Endothelial cell of umbilical vein (primary cell): Measurements from ENCODE around the gene MIA. TPM values are rescaled to one million over a fixed set of nuclear protein-coding genes. Genes with fewer than 3 reads are reported as not detected.

Experiments used
- BruUV-seq: library from RNA; stranded (reverse); fragments of 400-500 nt; replicated peaks from 2 replicates; lab custom pipeline; 2021; lab: Mats Ljungman, UMichigan
- CTCF ChIA-PET: fragments of 300-600, 350-600 bp; sonication (Branson Sonifier 250); formaldehyde crosslinking; loops from one replicate; lab custom pipeline; 2021; ENCODE audit warnings: antibody characterized with exemption, inconsistent platforms; lab: Charles Lee
- POLR2A ChIA-PET: fragments of 300-600, 350-600 bp; sonication (Branson Sonifier 250); formaldehyde crosslinking; loops from one replicate; lab custom pipeline; 2021; ENCODE audit warnings: antibody characterized with exemption, inconsistent platforms; lab: Charles Lee
- DNase-seq: peaks from one replicate; pipeline ENCODE4 v3.0.0-alpha.2; 2011; ENCODE audit warnings: low read depth, low spot score
- FAIRE-seq: peaks from 2 replicates; lab custom pipeline; 2011; peaks lifted over from hg19 to GRCh38; lab: Jason Lieb, UNC
- H2AFZ ChIP-seq: 2 replicates; pipeline ENCODE4 v1.6.0; 2012; ENCODE audit warnings: low read depth, low read length, control low read depth, inconsistent platforms
- H3K27ac ChIP-seq: 2 replicates; pipeline ENCODE4 v1.5.1; 2011; ENCODE audit warnings: low read depth, mild to moderate bottlenecking, control low read depth, low read length, moderate library complexity; ENCODE audit not compliant: insufficient read depth
- H3K27me3 ChIP-seq, 2 experiments: 2 replicates each; pipeline versions ENCODE4 v1.6.0 to v1.6.1; 2011; ENCODE audit warnings: low read length in 2 of 2, mixed read lengths in 1 of 2; ENCODE audit not compliant: control insufficient read depth in 2 of 2, insufficient read depth in 2 of 2
- H3K36me3 ChIP-seq, 2 experiments: 2 replicates in 1 of 2; 3 replicates in 1 of 2; pipeline ENCODE4 v1.5.1; 2011; ENCODE audit warnings: low read length in 2 of 2, mild to moderate bottlenecking in 1 of 2, moderate library complexity in 1 of 2; ENCODE audit not compliant: control insufficient read depth in 2 of 2, insufficient read depth in 2 of 2; ENCODE audit errors: extremely low read depth in 1 of 2
- H3K4me1 ChIP-seq: 3 replicates; pipeline ENCODE4 v1.5.1; 2011; ENCODE audit warnings: mild to moderate bottlenecking, low read length; ENCODE audit not compliant: control insufficient read depth, insufficient read depth; ENCODE audit errors: extremely low read depth
- H3K4me2 ChIP-seq: 2 replicates; pipeline ENCODE4 v1.6.1; 2011; ENCODE audit warnings: low read length, control low read depth, mixed read lengths; ENCODE audit not compliant: insufficient read depth
- H3K4me3 ChIP-seq, 3 experiments: fragments of 200-600 bp in 1 of 3; sonication (generic), shearing (Covaris generic) in 1 of 3; replicated peaks in 1 of 3; 2 replicates each; pipeline ENCODE4 v1.5.1; 2011 to 2016; ENCODE audit warnings: control low read depth in 3 of 3, low read length in 3 of 3, mild to moderate bottlenecking in 2 of 3, inconsistent platforms in 1 of 3, low read depth in 1 of 3, moderate library complexity in 1 of 3; ENCODE audit not compliant: insufficient read depth in 1 of 3
- H3K79me2 ChIP-seq: 2 replicates; pipeline ENCODE4 v1.6.0; 2012; ENCODE audit warnings: low read length, inconsistent platforms; ENCODE audit not compliant: control insufficient read depth, insufficient read depth
- H3K9ac ChIP-seq: replicated peaks from 2 replicates; pipeline ENCODE3; 2011; ENCODE audit warnings: low read length, control low read depth; ENCODE audit not compliant: insufficient read depth; ENCODE audit errors: extremely low read depth
- H3K9me1 ChIP-seq: replicated peaks from 3 replicates; pipeline ENCODE4 v1.6.0; 2011; ENCODE audit warnings: mild to moderate bottlenecking, low read length; ENCODE audit not compliant: control insufficient read depth, insufficient read depth; ENCODE audit errors: extremely low read depth
- H3K9me3 ChIP-seq: replicated peaks from 2 replicates; pipeline ENCODE4 v1.5.1; 2012; ENCODE audit warnings: low read length, inconsistent platforms; ENCODE audit not compliant: control insufficient read depth, insufficient read depth
- H4K20me1 ChIP-seq: replicated peaks from 2 replicates; pipeline ENCODE3; 2011; ENCODE audit warnings: mild to moderate bottlenecking, low read length; ENCODE audit not compliant: control insufficient read depth, insufficient read depth; ENCODE audit errors: extremely low read depth
- CTCF ChIP-seq, 2 donors: IDR thresholded peaks; 1 replicate in 1 of 2; 2 replicates in 1 of 2; pipeline ENCODE4 v1.5.1; 2011; ENCODE audit warnings: low read length in 2 of 2, mild to moderate bottlenecking in 2 of 2, moderate library complexity in 2 of 2, control low read depth in 1 of 2, inconsistent platforms in 1 of 2, low read depth in 1 of 2; ENCODE audit not compliant: insufficient read depth in 1 of 2; ENCODE audit errors: extremely low read depth in 1 of 2
- EZH2 ChIP-seq: IDR thresholded peaks from 2 replicates; pipeline ENCODE4 v1.6.1; 2012; ENCODE audit warnings: borderline replicate concordance, low read depth, mild to moderate bottlenecking, moderate library complexity, low read length, inconsistent platforms; ENCODE audit not compliant: severe bottlenecking
- FOS ChIP-seq: IDR thresholded peaks from 2 replicates; pipeline ENCODE4 v1.6.1; 2011; ENCODE audit warnings: mild to moderate bottlenecking, low read length, moderate library complexity, borderline replicate concordance; ENCODE audit not compliant: insufficient read depth
- GATA2 ChIP-seq: IDR thresholded peaks from 2 replicates; pipeline ENCODE4 v1.7.0; 2011; ENCODE audit warnings: low read depth, mild to moderate bottlenecking, moderate library complexity, mixed read lengths, low read length; ENCODE audit not compliant: insufficient read length, insufficient read depth
- JUN ChIP-seq: IDR thresholded peaks from 2 replicates; pipeline ENCODE4 v1.6.1; 2011; ENCODE audit warnings: borderline replicate concordance, low read depth; ENCODE audit not compliant: insufficient read length, insufficient read depth
- MAX ChIP-seq: IDR thresholded peaks from 2 replicates; pipeline ENCODE4 v1.6.1; 2011; ENCODE audit not compliant: insufficient read depth, insufficient read length
- MYC ChIP-seq: IDR thresholded peaks from one replicate; pipeline ENCODE4 v1.6.1; 2011; ENCODE audit warnings: mild to moderate bottlenecking, low read depth, low read length
- POLR2A ChIP-seq: IDR thresholded peaks from 2 replicates; pipeline ENCODE4 v1.6.1; 2012; ENCODE audit warnings: low read depth, mild to moderate bottlenecking, control low read depth, low read length
- POLR2AphosphoS5 ChIP-seq: IDR thresholded peaks from 2 replicates; pipeline ENCODE4 v1.6.1; 2012; ENCODE audit warnings: low read depth, mild to moderate bottlenecking, control low read depth, low read length, moderate library complexity; ENCODE audit not compliant: insufficient read depth
- dilution Hi-C: fragments of 300-500 bp; cut with MboI; formaldehyde crosslinking; loops from one replicate; pipeline ENCODE4 v1.15.0; 2019; ENCODE audit warnings: low sequenced_read_pairs; ENCODE audit not compliant: extremely low pct_ligation_motif_present
- intact Hi-C: fragments of 100-400 bp; cut with micrococcal nuclease; formaldehyde crosslinking; loops from one replicate; pipeline ENCODE4 v1.10.0; 2022
- polyA plus RNA-seq, 4 experiments: library from polyadenylated mRNA; depleted of rRNA in 3 of 4; stranded (reverse) in 3 of 4; unstranded in 1 of 4; fragments of >200 nt; gene quantifications; 2 replicates each; pipeline versions ENCODE4 v1.2.1 to v1.2.3, GENCODE V29; 2011 to 2012; ENCODE audit warnings: missing spikeins in 1 of 4
- total RNA-seq: library from RNA; stranded (reverse); gene quantifications from 2 replicates; pipeline ENCODE4 v1.2.3, GENCODE V29; 2021

The MIA gene
- total and polyA plus RNA-seq, 2 donors (not counting 3 experiments of a cell fraction or from before 2014, with no cell fraction given), result 0.32 TPM; not detected in 1

- no peaks in the 10 kb centered on the region for H4K20me1 ChIP-seq
- peaks cover 28% of the 10 kb centered on the region for H3K4me1 ChIP-seq
- peaks cover 40% of the 10 kb centered on the region for H3K79me2 ChIP-seq
- ChIA-PET POLR2A (interaction anchor here (0.9 to 2.4 kb wide), 6 partner anchors 28 to 104 kb away, joined by 3 to 17 read pairs (median 5); partner anchors contain the start of genes COQ8B, EGLN2, ITPKC and RAB4B), CTCF (interaction anchor here (0.7 to 2.0 kb wide), 10 partner anchors 27 to 87 kb away, joined by 3 to 22 read pairs (median 6); partner anchors contain the start of genes COQ8B, EGLN2, ITPKC and RAB4B)
- H3K4me3 ChIP-seq, result peak within 1 kb of the TSS; percentile 56 to 86 (median 73)
- H3K9me3 ChIP-seq, result no peaks in the 10 kb centered on the region
- TSS peak; percentile 94 for BruUV-seq
- no peaks in the 10 kb centered on the region for H3K36me3 ChIP-seq
- peak within 1 kb of the TSS; percentile 94 for H3K27ac ChIP-seq
- H3K9ac ChIP-seq, result peak within 1 kb of the TSS; percentile 98
- FAIRE-seq, result peak; percentile 98
- H2AFZ ChIP-seq, result peak within 1 kb of the TSS; percentile 67
- dilution Hi-C loops, result no loop called here
- peak within 1 kb of the TSS; percentile 85 for H3K4me2 ChIP-seq
- intact Hi-C loops, result loop anchor here (1.0 kb wide), 5 partner anchors 33 to 87 kb away; partner anchors contain the start of genes ITPKC and NUMBL
- peak; percentile 100 for DNase-seq
- no peak for TF ChIP-seq FOS
- peak; percentile 76 for TF ChIP-seq POLR2A
- TF ChIP-seq EZH2, result no peak
- no peak for TF ChIP-seq GATA2
- no peak for TF ChIP-seq CTCF (IDR thresholded peaks at IDR 0.05; ENCODE audit: extremely low read depth in 1 of 2, insufficient read depth in 1 of 2, low read depth in 1 of 2, low read length in 2 of 2)
- TF ChIP-seq POLR2AphosphoS5, result peak; percentile 78
- peak; percentile 41 for TF ChIP-seq MYC
- TF ChIP-seq MAX, result peak; percentile 98
- no peak for TF ChIP-seq JUN
- H3K27me3 ChIP-seq, result no peaks in the 10 kb centered on the region
- H3K9me1 ChIP-seq, result no peaks in the 10 kb centered on the region
These were observed 25.1 kb upstream of the MIA start, which contains the start of gene ACTMAP for GRCh38 chr19:40750058-40750873. Gene ACTMAP, minus strand, starts transcription at chr19:40750477. Its CDS starts 674 bp downstream, at chr19:40749803.
